WTC11 (cell line): ENCODE results near the gene AGBL4. TPM values are rescaled to one million over a fixed set of nuclear protein-coding genes. Genes with fewer than 3 reads are reported as not detected.
"Not testable (repeated sequence)": the region's sequence is repeated elsewhere in the genome, so short reads cannot be mapped to it uniquely, and the experiment has no call there.

ENCODE experiments used
- ATAC-seq: fragments of 200-7000 bp; cut with Tn5 transposase; 2 replicates; pipeline ENCODE4 v1.10.0; 2021; ENCODE audit warnings: mild to moderate bottlenecking, moderate library complexity
- CTCF ChIA-PET: fragments of 300-600 bp; sonication (Branson Sonifier 250); formaldehyde crosslinking; loops from one replicate; lab custom pipeline; 2021; ENCODE audit warnings: antibody characterized with exemption; lab: Charles Lee
- POLR2A ChIA-PET: fragments of 350-600 bp; sonication (Branson Sonifier 250); formaldehyde crosslinking; loops from one replicate; lab custom pipeline; 2021; ENCODE audit warnings: antibody characterized with exemption; lab: Charles Lee
- DNase-seq: peaks from one replicate; pipeline ENCODE4 v3.0.0; 2021; ENCODE audit warnings: low spot score
- H3K27ac Mint-ChIP-seq: 2 replicates; pipeline ENCODE4 v1.8.0; 2021; ENCODE audit warnings: mixed read lengths
- H3K27me3 Mint-ChIP-seq: 2 replicates; pipeline ENCODE4 v1.8.0; 2021; ENCODE audit warnings: low read depth, mild to moderate bottlenecking, moderate library complexity, mixed read lengths
- H3K36me3 Mint-ChIP-seq: 2 replicates; pipeline ENCODE4 v1.8.0; 2021; ENCODE audit warnings: mixed read lengths
- H3K4me1 Mint-ChIP-seq: 2 replicates; pipeline ENCODE4 v1.8.0; 2022; ENCODE audit warnings: mixed read lengths
- H3K4me3 Mint-ChIP-seq: 2 replicates; pipeline ENCODE4 v1.8.0; 2021; ENCODE audit warnings: mild to moderate bottlenecking, moderate library complexity, mixed read lengths
- H3K9me3 Mint-ChIP-seq: 2 replicates; pipeline ENCODE4 v1.8.0; 2021; ENCODE audit warnings: mixed read lengths
- ATF1 ChIP-seq: sonication (generic); formaldehyde crosslinking; IDR thresholded peaks from 2 replicates; pipeline ENCODE4 v1.8.1; 2023; ENCODE audit warnings: mild to moderate bottlenecking, moderate library complexity, missing genetic modification reagents
- CBFB ChIP-seq: sonication (generic); formaldehyde crosslinking; IDR thresholded peaks from 2 replicates; pipeline ENCODE4 v1.8.1; 2022; ENCODE audit warnings: mild to moderate bottlenecking, low read depth, missing genetic modification reagents
- E2F1 ChIP-seq: sonication (generic); formaldehyde crosslinking; IDR thresholded peaks from 2 replicates; pipeline ENCODE4 v1.8.0; 2022; ENCODE audit warnings: mild to moderate bottlenecking, missing genetic modification reagents
- E2F4 ChIP-seq: sonication (generic); formaldehyde crosslinking; IDR thresholded peaks from 2 replicates; pipeline ENCODE4 v1.8.1; 2022; ENCODE audit warnings: low read depth, mild to moderate bottlenecking, moderate library complexity, missing genetic modification reagents, borderline replicate concordance
- ELF4 ChIP-seq: sonication (generic); formaldehyde crosslinking; IDR thresholded peaks from 2 replicates; pipeline ENCODE4 v1.8.1; 2022; ENCODE audit warnings: low read depth, mild to moderate bottlenecking, moderate library complexity, missing genetic modification reagents
- IRF1 ChIP-seq: sonication (generic); formaldehyde crosslinking; IDR thresholded peaks from 2 replicates; pipeline ENCODE4 v1.8.0; 2023; ENCODE audit warnings: missing genetic modification reagents
- NFE2L1 ChIP-seq: sonication (generic); formaldehyde crosslinking; IDR thresholded peaks from 2 replicates; pipeline ENCODE4 v1.8.1; 2023; ENCODE audit warnings: missing genetic modification reagents
- NR1H2 ChIP-seq: sonication (generic); formaldehyde crosslinking; IDR thresholded peaks from 2 replicates; pipeline ENCODE4 v1.9.0; 2021; ENCODE audit warnings: mild to moderate bottlenecking, moderate library complexity, missing genetic modification reagents
- SOX15 ChIP-seq: fragments of 250-450 bp; sonication (Bioruptor Pico); IDR thresholded peaks from 2 replicates; pipeline ENCODE4 v1.9.0; 2021; ENCODE audit warnings: mild to moderate bottlenecking
- TEAD1 ChIP-seq: sonication (generic); formaldehyde crosslinking; IDR thresholded peaks from 2 replicates; pipeline ENCODE4 v1.8.0; 2022; ENCODE audit warnings: mild to moderate bottlenecking, missing genetic modification reagents
- TP53 ChIP-seq: sonication (generic); formaldehyde crosslinking; IDR thresholded peaks from 2 replicates; pipeline ENCODE4 v1.8.1; 2023; ENCODE audit warnings: mild to moderate bottlenecking, missing genetic modification reagents
- ZNF121 ChIP-seq: sonication (generic); formaldehyde crosslinking; IDR thresholded peaks from 2 replicates; pipeline ENCODE4 v1.8.0; 2023; ENCODE audit warnings: missing genetic modification reagents
- ZNF263 ChIP-seq: sonication (generic); formaldehyde crosslinking; IDR thresholded peaks from 2 replicates; pipeline ENCODE4 v1.8.1; 2022; ENCODE audit warnings: low read depth, mild to moderate bottlenecking, moderate library complexity, missing genetic modification reagents
- ZNF281 ChIP-seq: sonication (generic); formaldehyde crosslinking; IDR thresholded peaks from 2 replicates; pipeline ENCODE4 v1.8.0; 2023; ENCODE audit warnings: mild to moderate bottlenecking, missing genetic modification reagents
- ZNF317 ChIP-seq: sonication (generic); formaldehyde crosslinking; IDR thresholded peaks from 2 replicates; pipeline ENCODE4 v1.8.1; 2023; ENCODE audit warnings: low read depth, mild to moderate bottlenecking, moderate library complexity, missing genetic modification reagents, borderline replicate concordance
- ZNF416 ChIP-seq: fragments of 250-450 bp; sonication (Bioruptor Pico); IDR thresholded peaks from 2 replicates; pipeline ENCODE4 v1.9.0; 2021; ENCODE audit warnings: mild to moderate bottlenecking, inconsistent platforms
- ZNF423 ChIP-seq: fragments of 250-450 bp; sonication (Bioruptor Pico); IDR thresholded peaks from 2 replicates; pipeline ENCODE4 v2.1.2; 2022; ENCODE audit warnings: mild to moderate bottlenecking, moderate library complexity
- ZNF512 ChIP-seq: sonication (generic); formaldehyde crosslinking; IDR thresholded peaks from 2 replicates; pipeline ENCODE4 v1.8.1; 2022; ENCODE audit warnings: missing genetic modification reagents, borderline replicate concordance
- ZNF532 ChIP-seq: fragments of 250-450 bp; sonication (Bioruptor Pico); IDR thresholded peaks from 2 replicates; pipeline ENCODE4 v1.9.0; 2021; ENCODE audit warnings: mild to moderate bottlenecking, borderline replicate concordance
- total RNA-seq: library from RNA; stranded (reverse); gene quantifications from 3 replicates; pipeline ENCODE4 v1.2.3, GENCODE V29; 2021

The AGBL4 gene
- total RNA-seq, 1 experiment from 2014 or later: 0.87 TPM

GRCh38 chr1:49971088-49971487 lies 52.7 kb downstream of the AGBL4 start:
- H3K27ac Mint-ChIP-seq: no peak overlapping the region
- H3K9me3 Mint-ChIP-seq: peaks cover 27% of the 10 kb centered on the region
- ChIA-PET POLR2A (no interaction called here), CTCF (no interaction called here)
- H3K27me3 Mint-ChIP-seq: no peaks in the 10 kb centered on the region
- DNase-seq (no peak), ATAC-seq (no peak)
- H3K36me3 Mint-ChIP-seq: no peaks in the 10 kb centered on the region; the same call in 1 of the 2 replicates
- H3K4me1 Mint-ChIP-seq: peaks cover 4% of the 10 kb centered on the region; the same call in 1 of the 2 replicates
- TF ChIP-seq ZNF512 (CRISPR knock-in tag) (no peak), ZNF281 (CRISPR knock-in tag) (no peak), ZNF532 (CRISPR knock-in tag) (no peak), ELF4 (no peak), E2F1 (CRISPR knock-in tag) (no peak), E2F4 (CRISPR knock-in tag) (no peak), TP53 (no peak), CBFB (CRISPR knock-in tag) (no peak), IRF1 (CRISPR knock-in tag) (no peak), NR1H2 (CRISPR knock-in tag) (no peak), SOX15 (CRISPR knock-in tag) (no peak), ZNF121 (CRISPR knock-in tag) (no peak), ATF1 (CRISPR knock-in tag) (no peak), NFE2L1 (CRISPR knock-in tag) (no peak)
- no peak overlapping the region for H3K4me3 Mint-ChIP-seq

- H3K27ac Mint-ChIP-seq: no peak overlapping the region
Measured at GRCh38 chr1:49951385-49951784, 72.4 kb downstream of the AGBL4 start.

GRCh38 chr1:49915301-49915700 lies 108.5 kb downstream of the AGBL4 start:
- H3K4me3 Mint-ChIP-seq, H3K27me3 Mint-ChIP-seq, H3K27ac Mint-ChIP-seq, ATAC-seq, CTCF ChIA-PET, DNase-seq, H3K4me1 Mint-ChIP-seq, POLR2A ChIA-PET: not testable (repeated sequence)
- Mint-ChIP-seq H3K36me3 (peaks cover 43% of the 10 kb centered on the region), H3K9me3 (peaks cover 74% of the 10 kb centered on the region)

More at GRCh38 chr1:49951385-49951784, 72.4 kb downstream of the AGBL4 start:
- ChIA-PET CTCF (no interaction called here), POLR2A (no interaction called here)
- Mint-ChIP-seq H3K9me3 (peaks cover 34% of the 10 kb centered on the region), H3K27me3 (no peaks in the 10 kb centered on the region; the same call in 1 of the 2 replicates)
- no peak for DNase-seq
- no peak for TF ChIP-seq ZNF423 (CRISPR knock-in tag)
- TF ChIP-seq ZNF263 (CRISPR knock-in tag): no peak
- no peak for TF ChIP-seq SOX15 (CRISPR knock-in tag)
- TF ChIP-seq ZNF416 (CRISPR knock-in tag): no peak
- no peak for TF ChIP-seq ATF1 (CRISPR knock-in tag)
- no peak for TF ChIP-seq ZNF317
- no peak for TF ChIP-seq TEAD1 (CRISPR knock-in tag)
- TF ChIP-seq, all 79 proteins: peak for 0
- Mint-ChIP-seq H3K36me3 (no peaks in the 10 kb centered on the region; the same call in 1 of the 2 replicates), H3K4me1 (no peaks in the 10 kb centered on the region), H3K4me3 (no peak overlapping the region)
- ATAC-seq: no peak
